ENCODE data around the gene ASXL1.

GRCh38 chr20:32431457-32431856 lies 73.3 kb downstream of the ASXL1 start:
- TF ChIP-seq, protein P1, sequence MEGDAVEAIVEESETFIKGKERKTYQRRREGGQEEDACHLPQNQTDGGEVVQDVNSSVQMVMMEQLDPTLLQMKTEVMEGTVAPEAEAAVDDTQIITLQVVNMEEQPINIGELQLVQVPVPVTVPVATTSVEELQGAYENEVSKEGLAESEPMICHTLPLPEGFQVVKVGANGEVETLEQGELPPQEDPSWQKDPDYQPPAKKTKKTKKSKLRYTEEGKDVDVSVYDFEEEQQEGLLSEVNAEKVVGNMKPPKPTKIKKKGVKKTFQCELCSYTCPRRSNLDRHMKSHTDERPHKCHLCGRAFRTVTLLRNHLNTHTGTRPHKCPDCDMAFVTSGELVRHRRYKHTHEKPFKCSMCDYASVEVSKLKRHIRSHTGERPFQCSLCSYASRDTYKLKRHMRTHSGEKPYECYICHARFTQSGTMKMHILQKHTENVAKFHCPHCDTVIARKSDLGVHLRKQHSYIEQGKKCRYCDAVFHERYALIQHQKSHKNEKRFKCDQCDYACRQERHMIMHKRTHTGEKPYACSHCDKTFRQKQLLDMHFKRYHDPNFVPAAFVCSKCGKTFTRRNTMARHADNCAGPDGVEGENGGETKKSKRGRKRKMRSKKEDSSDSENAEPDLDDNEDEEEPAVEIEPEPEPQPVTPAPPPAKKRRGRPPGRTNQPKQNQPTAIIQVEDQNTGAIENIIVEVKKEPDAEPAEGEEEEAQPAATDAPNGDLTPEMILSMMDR (IDR thresholded peaks at IDR 0.05) = no peak
- TF ChIP-seq POLR2A (IDR thresholded peaks at IDR 0.05) (no peak), POLR2AphosphoS5 (IDR thresholded peaks at IDR 0.05) (no peak), EP300 (IDR thresholded peaks at IDR 0.05) (no peak)
